GM12878 (cell line): Measurements from ENCODE around the gene CNIH1. TPM values are rescaled to one million over a fixed set of nuclear protein-coding genes. Genes with fewer than 3 reads are reported as not detected.

ENCODE experiments used
- BACH1 ChIP-seq: fragments of 450-650 bp; IDR thresholded peaks from 2 replicates; pipeline ENCODE4 v1.6.1; 2017; ENCODE audit warnings: mild to moderate bottlenecking, borderline replicate concordance
- BCL11A ChIP-seq: IDR thresholded peaks from 2 replicates; pipeline ENCODE4 v1.6.1; 2011; ENCODE audit warnings: low read depth, low read length
- CREM ChIP-seq: IDR thresholded peaks from 2 replicates; pipeline ENCODE4 v1.6.1; 2014; ENCODE audit warnings: antibody characterized with exemption, low read depth
- CUX1 ChIP-seq: IDR thresholded peaks from 2 replicates; pipeline ENCODE4 v1.6.1; 2012; ENCODE audit warnings: improper control_type of control experiment, low read depth, low read length; ENCODE audit not compliant: insufficient replicate concordance
- EGR1 ChIP-seq, 2 experiments: IDR thresholded peaks; 1 replicate in 1 of 2; 2 replicates in 1 of 2; pipeline ENCODE4 v1.6.1; 2011 to 2012; ENCODE audit warnings: low read depth in 2 of 2, low read length in 2 of 2, borderline replicate concordance in 1 of 2, mild to moderate bottlenecking in 1 of 2, moderate library complexity in 1 of 2
- IKZF1 ChIP-seq: fragments of 450-650 bp; conservative IDR thresholded peaks from 2 replicates; pipeline ENCODE4 v1.6.1; 2017; ENCODE audit warnings: antibody characterized with exemption, mild to moderate bottlenecking
- MXI1 ChIP-seq: fragments of 150-350 bp; IDR thresholded peaks from 2 replicates; pipeline ENCODE4 v1.6.1; 2011; ENCODE audit warnings: low read depth, mild to moderate bottlenecking, inconsistent platforms, low read length, improper control_type of control experiment
- NR2F1 ChIP-seq: fragments of 450-650 bp; conservative IDR thresholded peaks from 2 replicates; pipeline ENCODE4 v1.6.1; 2017; ENCODE audit warnings: mild to moderate bottlenecking
- PBX3 ChIP-seq: IDR thresholded peaks from 2 replicates; pipeline ENCODE4 v1.6.1; 2011; ENCODE audit warnings: mild to moderate bottlenecking, low read depth, low read length, moderate library complexity; ENCODE audit not compliant: insufficient replicate concordance
- PKNOX1 ChIP-seq: fragments of 450-650 bp; IDR thresholded peaks from 2 replicates; pipeline ENCODE4 v1.6.1; 2016; ENCODE audit warnings: mild to moderate bottlenecking
- POU2F2 ChIP-seq: IDR thresholded peaks from 3 replicates; pipeline ENCODE4 v1.6.1; 2011; ENCODE audit warnings: low read depth, mild to moderate bottlenecking, low read length, borderline replicate concordance
- RAD51 ChIP-seq: fragments of 450-650 bp; IDR thresholded peaks from 2 replicates; pipeline ENCODE4 v1.6.1; 2016; ENCODE audit warnings: moderate library complexity, mild to moderate bottlenecking, inconsistent platforms
- RBBP5 ChIP-seq: fragments of 200-600 bp; sonication (generic); conservative IDR thresholded peaks from 2 replicates; pipeline ENCODE4 v1.6.1; 2016
- RELA ChIP-seq: fragments of 450-650 bp; IDR thresholded peaks from 2 replicates; pipeline ENCODE4 v1.8.0; 2014; ENCODE audit warnings: borderline replicate concordance; ENCODE audit not compliant: partially characterized antibody
- RFX5 ChIP-seq: IDR thresholded peaks from 2 replicates; pipeline ENCODE4 v1.6.1; 2011; ENCODE audit warnings: low read depth, low read length, improper control_type of control experiment
- SPI1 ChIP-seq: IDR thresholded peaks from 2 replicates; pipeline ENCODE4 v1.6.1; 2011; ENCODE audit warnings: low read depth, mild to moderate bottlenecking, low read length, moderate library complexity, borderline replicate concordance; ENCODE audit not compliant: insufficient read depth
- USF1 ChIP-seq: IDR thresholded peaks from 2 replicates; pipeline ENCODE4 v1.6.1; 2011; ENCODE audit warnings: borderline replicate concordance, low read depth, mild to moderate bottlenecking, moderate library complexity, mixed read lengths, low read length; ENCODE audit not compliant: insufficient read depth; ENCODE audit errors: extremely low read length
- WRNIP1 ChIP-seq: IDR thresholded peaks from 2 replicates; pipeline ENCODE4 v1.6.1; 2011; ENCODE audit warnings: low read depth, low read length, improper control_type of control experiment, borderline replicate concordance
- ZBED1 ChIP-seq: IDR thresholded peaks from 2 replicates; pipeline ENCODE4 v1.6.1; 2016; ENCODE audit warnings: borderline replicate concordance
- ZNF274 ChIP-seq: IDR thresholded peaks from one replicate; pipeline ENCODE4 v1.8.0; 2011; ENCODE audit not compliant: insufficient read length, insufficient read depth
- ZZZ3 ChIP-seq: IDR thresholded peaks from 2 replicates; pipeline ENCODE4 v1.6.1; 2011; ENCODE audit warnings: low read depth; ENCODE audit not compliant: control insufficient read depth, insufficient read length
- polyA plus RNA-seq, 11 experiments: library from polyadenylated mRNA; depleted of rRNA in 4 of 11; unstranded in 6 of 11; stranded (reverse) in 5 of 11; fragments of >200 nt; fragmentation: Nextera tagmentation in 4 of 11; fragmentation: Illumina TruSeq in 1 of 11; extraction: Ambion mirVana in 4 of 11; extraction: Trizol in 1 of 11; gene quantifications; 1 replicate in 1 of 11; 2 replicates in 10 of 11; pipeline versions ENCODE4 v1.2.1 to v1.2.3, GENCODE V29; 2011 to 2016; ENCODE audit warnings: inconsistent platforms in 2 of 11, missing spikeins in 2 of 11, low read depth in 1 of 11
- total RNA-seq, 4 experiments: library from RNA; depleted of rRNA in 3 of 4; stranded (reverse); fragments of >200 nt in 3 of 4; fragmentation: Illumina TruSeq in 1 of 4; extraction: Trizol in 1 of 4; gene quantifications; 2 replicates each; pipeline versions ENCODE4 v1.2.1 to v1.2.3, GENCODE V29; 2013 to 2021

The CNIH1 gene
- total and polyA plus RNA-seq, 10 of the 15 experiments (the other 5 are each of a cell fraction or from before 2014, with no cell fraction given) = 48.9 to 274 (median 110) TPM

GRCh38 chr14:54435500-54435981 is 5.6 kb downstream of the CNIH1 start (continued):
- TF ChIP-seq PKNOX1 = no peak
- TF ChIP-seq ZNF274 = no peak
- TF ChIP-seq RFX5 = no peak
- TF ChIP-seq SPI1 = no peak
- TF ChIP-seq IKZF1 = no peak
- TF ChIP-seq EGR1 (IDR thresholded peaks at IDR 0.05; ENCODE audit: borderline replicate concordance in 1 of 2, low read depth in 2 of 2, low read length in 2 of 2) = no peak
- no peak for TF ChIP-seq BCL11A
- TF ChIP-seq RAD51 = no peak
- no peak for TF ChIP-seq RELA
- TF ChIP-seq ZZZ3 = no peak
- 0 out of 3 replicates have a peak, but pooled peaks have one; percentile 63 for TF ChIP-seq POU2F2
- no peak for TF ChIP-seq WRNIP1
- TF ChIP-seq CUX1 = no peak
- TF ChIP-seq BACH1 = no peak
- TF ChIP-seq USF1 = no peak
- no peak for TF ChIP-seq RBBP5
- TF ChIP-seq NR2F1 = peak; percentile 24; the same call in 1 of the 2 replicates
- no peak for TF ChIP-seq CREM
- no peak for TF ChIP-seq ZBED1
- TF ChIP-seq PBX3 = no peak
- no peak for TF ChIP-seq MXI1
